Stimulated activated CD4-positive, alpha-beta T cell treated with anti-CD3 and anti-CD28 coated beads, Interleukin-12 subunit alpha, Interleukin-12 subunit beta, amount 100 ng/mL, for 24 hours (primary cell): ENCODE data around the gene MYO6.

ENCODE experiments used
- DNase-seq, 2 experiments: peaks; one replicate each; pipeline ENCODE4 v3.0.0-alpha.2; 2020; ENCODE audit warnings: low read depth in 2 of 2

MYO6 gene

GRCh38 chr6:75827163-75827562, 78.1 kb downstream of the MYO6 start:
- DNase-seq, result no peak

DNA sequence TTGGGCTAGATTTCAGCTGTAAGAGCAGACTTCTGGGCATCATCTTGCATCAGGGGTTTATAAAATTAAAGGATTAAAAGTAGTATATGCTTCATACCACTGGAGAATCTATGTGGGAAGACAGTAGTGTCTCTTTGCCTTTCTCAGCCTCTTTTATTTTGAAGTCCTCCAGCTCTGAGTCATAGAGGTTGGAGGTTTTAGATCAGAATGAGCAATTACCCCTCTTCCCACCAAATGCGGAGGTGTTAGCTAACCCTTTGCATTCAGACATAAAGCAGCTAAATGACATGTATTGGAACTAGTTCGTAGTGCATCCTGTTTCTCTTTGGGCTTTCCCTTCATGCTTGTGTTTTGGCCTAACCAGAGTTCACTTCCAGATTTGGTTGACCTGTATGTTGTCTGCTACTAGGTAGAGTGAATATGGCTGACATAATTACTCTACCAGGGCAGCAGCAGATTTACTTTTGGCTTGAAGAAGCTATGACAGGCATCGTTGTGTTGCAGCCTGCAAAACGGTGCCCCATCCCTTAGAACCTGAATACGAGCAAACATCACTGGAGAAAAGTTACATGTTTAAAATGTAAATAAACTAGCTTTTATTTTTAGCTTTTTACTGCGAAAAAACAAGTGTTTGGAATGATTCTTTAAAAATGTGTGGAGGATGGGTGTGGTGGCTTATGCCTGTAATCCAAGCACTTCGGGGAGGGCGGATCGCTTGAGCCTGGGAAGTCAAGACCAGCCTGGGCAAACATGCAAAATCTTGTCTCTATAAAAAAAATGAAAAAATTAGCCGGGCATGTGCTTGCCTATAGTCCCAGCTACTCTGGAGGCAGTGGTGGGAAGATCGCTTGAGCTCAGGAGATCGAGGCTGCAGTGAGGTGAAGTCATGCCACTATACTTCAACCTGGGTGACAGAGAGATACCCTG, 82.2 kb downstream of the MYO6 start:
- DNase-seq, result no peak

DNA sequence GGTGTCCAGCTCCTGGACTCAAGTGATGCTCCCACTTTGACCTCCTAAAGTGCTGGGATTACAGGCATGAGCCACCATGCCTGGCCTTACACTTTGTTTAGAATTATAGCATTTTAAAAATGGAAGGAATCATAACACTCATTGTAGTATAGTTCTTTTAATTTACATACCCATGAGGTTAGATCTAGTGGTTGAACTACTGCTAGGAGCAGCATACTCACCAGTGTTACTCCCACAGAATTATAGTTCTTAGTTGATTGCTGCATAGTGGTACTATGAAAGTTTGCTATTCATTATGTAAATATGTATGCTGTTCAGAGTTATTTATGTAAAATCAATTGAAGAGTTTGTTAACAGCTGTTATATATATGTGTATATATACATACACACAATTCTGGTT, 85.4 kb downstream of the MYO6 start:
- DNase-seq, result no peak

DNA sequence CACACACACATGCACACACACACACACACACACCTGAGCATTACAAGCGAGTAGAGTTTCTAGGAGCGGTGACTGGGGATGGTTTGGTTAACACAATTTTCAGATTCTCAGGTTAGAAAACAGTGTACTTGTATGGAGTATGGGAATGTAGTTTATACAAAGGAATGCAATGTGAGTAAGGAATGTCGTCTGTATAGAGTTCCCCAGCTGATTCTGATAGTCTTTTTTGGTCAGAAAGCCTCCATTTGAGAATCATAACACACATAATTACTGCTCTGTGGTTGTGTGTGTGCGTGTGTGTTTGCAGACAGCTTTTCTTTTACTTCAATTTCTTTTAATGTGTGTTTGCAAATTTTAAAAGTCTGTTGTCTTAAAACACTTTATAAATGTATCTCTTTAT, 93.2 kb downstream of the MYO6 start:
- DNase-seq, result no peak

DNA sequence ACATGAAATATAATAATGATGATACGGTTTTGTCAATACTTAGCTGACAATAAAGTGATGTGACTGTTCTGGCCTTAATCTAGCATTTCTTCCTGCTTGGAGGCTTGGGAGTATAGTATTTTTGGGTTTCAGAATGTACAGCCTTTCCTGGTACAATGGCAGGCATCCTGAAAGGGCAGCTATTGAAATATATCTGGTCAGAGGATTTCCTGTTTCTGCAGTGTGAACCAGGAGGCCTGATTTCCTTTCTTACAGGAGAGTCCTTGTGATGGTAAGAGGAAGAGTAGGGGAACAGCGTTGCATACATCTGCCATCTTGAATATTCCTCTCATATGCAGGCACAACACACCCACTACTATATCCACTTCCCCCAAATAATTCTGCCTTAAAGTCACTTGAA, 93.7 kb downstream of the MYO6 start:
- DNase-seq, result no peak

- no peak for DNase-seq
Measured at GRCh38 chr6:75843396-75843795, 94.4 kb downstream of the MYO6 start.

DNA sequence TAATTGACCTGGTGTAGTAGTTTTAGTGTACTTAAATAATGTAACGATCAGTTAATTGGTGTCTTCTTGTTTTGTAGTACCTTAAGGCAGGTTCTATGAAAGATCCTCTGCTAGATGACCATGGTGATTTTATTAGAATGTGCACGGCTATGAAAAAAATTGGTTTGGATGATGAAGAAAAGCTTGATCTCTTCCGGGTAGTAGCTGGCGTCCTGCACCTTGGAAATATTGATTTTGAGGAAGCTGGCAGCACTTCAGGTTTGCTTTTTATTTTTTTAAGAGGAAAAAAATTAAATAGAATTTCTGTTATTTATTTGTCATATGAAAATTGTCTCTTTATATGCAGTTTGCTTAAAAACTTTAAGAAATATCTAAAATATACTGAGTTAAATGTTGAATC, 99.2 kb downstream of the MYO6 start:
- DNase-seq, result no peak

GRCh38 chr6:75849329-75850025, 100.4 kb downstream of the MYO6 start:
- no peak for DNase-seq

- DNase-seq, result no peak
Measured at GRCh38 chr6:75850026-75850833, 101.2 kb downstream of the MYO6 start.

DNA sequence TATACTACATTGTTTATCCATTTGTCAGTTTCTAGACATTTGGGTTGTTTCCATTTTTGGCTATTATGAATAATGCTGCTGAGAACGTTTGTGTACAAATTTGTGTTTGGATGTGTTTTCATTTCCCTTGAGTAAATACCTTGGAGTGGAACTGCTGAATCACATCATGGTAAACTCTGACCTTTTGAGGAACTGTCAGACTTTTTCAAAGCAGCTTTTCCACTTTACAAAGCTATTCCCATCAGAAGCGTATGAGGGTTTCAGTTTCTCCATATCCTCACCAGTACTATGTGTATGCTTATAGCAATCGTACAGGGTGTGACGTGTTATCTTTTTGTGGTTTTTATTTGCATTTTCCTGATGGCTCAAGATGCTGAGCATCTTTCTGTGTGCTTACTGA, 103.7 kb downstream of the MYO6 start:
- DNase-seq, result no peak

DNA sequence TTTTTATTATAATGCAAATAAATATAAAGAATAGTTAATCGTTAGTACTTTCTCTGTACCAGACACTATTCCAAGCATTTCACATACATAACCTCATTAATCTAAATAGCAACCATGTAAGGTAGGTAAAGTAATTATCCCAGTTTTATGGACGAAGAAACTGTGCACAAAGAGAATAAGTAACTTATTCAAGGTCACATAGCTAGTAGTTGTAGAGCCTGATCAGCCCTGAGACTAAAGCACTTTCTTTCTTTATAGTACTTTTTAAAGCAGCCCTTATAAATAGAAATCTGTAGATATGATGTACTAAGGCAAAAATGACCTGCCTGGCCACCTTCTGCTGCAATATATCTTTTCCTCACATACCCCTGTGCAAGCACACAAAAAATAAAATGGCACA, 104.8 kb downstream of the MYO6 start:
- DNase-seq, result no peak

DNA sequence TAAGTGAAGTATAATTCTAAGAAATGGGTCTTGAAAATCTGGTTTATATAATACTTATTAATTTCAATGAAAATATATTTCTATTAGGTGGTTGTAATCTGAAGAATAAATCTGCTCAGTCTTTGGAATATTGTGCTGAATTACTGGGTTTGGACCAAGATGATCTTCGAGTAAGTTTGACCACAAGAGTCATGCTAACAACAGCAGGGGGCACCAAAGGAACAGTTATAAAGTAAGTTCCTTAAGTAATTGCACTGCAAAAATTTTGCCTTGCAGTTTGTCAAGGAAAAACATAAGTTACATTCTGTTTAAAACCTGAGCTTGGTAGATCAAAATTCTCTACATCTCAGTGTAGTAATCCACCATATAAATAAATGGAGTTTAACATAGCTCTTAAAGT, 106.0 kb downstream of the MYO6 start:
- no peak for DNase-seq

GRCh38 chr6:75856902-75857301, 107.9 kb downstream of the MYO6 start:
- DNase-seq, result no peak

GRCh38 chr6:75863001-75863400, 114.0 kb downstream of the MYO6 start:
- DNase-seq, result no peak

DNA sequence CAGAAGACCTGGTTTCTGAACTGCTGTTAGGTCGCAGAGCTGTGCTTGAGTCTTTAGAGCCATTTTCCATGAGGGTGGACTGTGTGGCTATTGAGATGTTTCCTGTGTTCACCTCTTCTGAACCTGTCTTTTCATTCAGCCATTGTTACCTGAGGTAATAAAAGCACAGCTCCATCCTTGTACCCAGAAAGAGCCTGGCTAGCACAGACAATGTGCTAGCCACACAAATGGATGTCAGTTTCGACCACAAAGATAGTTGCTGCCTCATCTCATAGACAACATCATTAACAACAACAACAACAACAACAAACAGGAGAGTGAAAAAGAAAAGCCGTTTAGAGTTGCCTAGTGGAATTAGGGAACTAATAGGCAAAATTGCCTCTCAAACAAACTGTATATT, 114.7 kb downstream of the MYO6 start:
- no peak for DNase-seq

DNA sequence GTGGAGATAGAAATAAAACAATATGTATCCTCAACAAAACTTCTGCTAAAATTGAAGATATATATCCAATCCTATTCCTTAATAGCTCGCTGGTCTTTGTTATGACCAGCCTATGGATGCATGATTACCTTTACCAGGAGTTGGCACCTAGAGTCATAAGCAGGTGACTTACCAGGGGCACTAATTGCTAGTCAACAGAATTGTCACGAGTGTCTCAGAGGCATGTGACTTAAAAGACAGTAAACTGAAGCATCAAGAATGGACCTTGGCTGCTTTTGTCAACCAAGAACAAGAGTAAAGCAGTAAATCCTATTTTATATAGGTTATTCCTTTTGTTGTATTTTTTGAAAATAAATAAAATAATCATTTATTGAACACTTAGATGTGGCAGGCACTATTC, 115.4 kb downstream of the MYO6 start:
- no peak for DNase-seq

DNA sequence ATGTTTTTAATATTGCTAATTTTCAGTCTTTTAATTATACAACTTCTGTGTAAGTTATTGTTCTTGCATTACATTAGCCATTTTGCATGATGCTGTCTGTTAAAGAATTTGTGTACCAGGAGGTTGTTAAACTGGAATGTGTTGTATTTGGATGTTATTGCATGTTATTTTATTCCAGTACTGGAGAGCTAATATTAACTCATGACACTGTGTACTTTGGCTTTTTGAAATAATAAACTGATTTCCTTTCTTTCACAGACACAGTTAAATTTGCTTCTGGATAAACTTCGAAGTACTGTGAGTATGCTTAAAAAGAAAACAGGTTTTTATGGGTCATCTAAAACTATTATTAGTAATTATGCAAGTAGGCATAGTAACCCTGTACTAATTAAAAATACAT, 121.3 kb downstream of the MYO6 start:
- no peak for DNase-seq

- DNase-seq, result no peak
Measured at GRCh38 chr6:75874224-75874623, 125.2 kb downstream of the MYO6 start.

DNA sequence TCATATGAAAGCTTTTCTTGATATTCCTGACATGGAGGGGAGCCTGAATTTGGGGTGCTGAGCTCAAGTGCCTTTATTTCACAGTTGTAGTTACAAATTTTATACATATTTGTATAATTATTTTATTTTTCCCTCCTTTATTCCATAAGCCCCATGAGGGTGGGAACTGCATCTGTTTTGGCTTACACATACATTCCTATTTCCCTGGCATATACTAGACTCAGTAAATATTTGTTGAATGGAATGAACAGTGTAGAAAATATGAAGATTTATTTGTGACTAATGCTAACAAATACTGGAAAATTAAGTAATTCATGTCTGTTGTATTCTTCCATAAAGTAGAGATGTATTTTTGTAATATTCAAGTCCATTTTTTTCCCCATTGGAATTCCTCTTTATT, 127.1 kb downstream of the MYO6 start:
- DNase-seq, result no peak

- no peak for DNase-seq
Measured at GRCh38 chr6:75880305-75880704, 131.3 kb downstream of the MYO6 start.

- DNase-seq, result no peak
Measured at GRCh38 chr6:75882734-75883133, 133.7 kb downstream of the MYO6 start.

- DNase-seq, result no peak
Measured at GRCh38 chr6:75884822-75885221, 135.8 kb downstream of the MYO6 start.
